NB4 (cell line): Measurements from ENCODE around the gene SEMA5A.

ENCODE experiments used
- DNase-seq: peaks from one replicate; pipeline ENCODE4 v3.0.0; 2010; ENCODE audit warnings: low read depth
- H3K4me3 ChIP-seq: one replicate; pipeline ENCODE4 v1.5.1; 2011; ENCODE audit warnings: mild to moderate bottlenecking, low read depth, low read length, moderate library complexity
- CTCF ChIP-seq: IDR thresholded peaks from one replicate; pipeline ENCODE4 v1.5.1; 2012; ENCODE audit warnings: low read depth, low read length
- MYC ChIP-seq: IDR thresholded peaks from 2 replicates; pipeline ENCODE4 v1.6.1; 2011; ENCODE audit warnings: low read depth, low read length
- POLR2A ChIP-seq: IDR thresholded peaks from 2 replicates; pipeline ENCODE4 v1.6.1; 2011; ENCODE audit warnings: mild to moderate bottlenecking; ENCODE audit not compliant: insufficient read length; ENCODE audit errors: extremely low read depth
- TF ChIP-seq, protein P1 (sequence below): IDR thresholded peaks from 2 replicates; pipeline ENCODE4 v1.6.1; 2011; ENCODE audit warnings: low read depth, low read length

Gene SEMA5A

DNA sequence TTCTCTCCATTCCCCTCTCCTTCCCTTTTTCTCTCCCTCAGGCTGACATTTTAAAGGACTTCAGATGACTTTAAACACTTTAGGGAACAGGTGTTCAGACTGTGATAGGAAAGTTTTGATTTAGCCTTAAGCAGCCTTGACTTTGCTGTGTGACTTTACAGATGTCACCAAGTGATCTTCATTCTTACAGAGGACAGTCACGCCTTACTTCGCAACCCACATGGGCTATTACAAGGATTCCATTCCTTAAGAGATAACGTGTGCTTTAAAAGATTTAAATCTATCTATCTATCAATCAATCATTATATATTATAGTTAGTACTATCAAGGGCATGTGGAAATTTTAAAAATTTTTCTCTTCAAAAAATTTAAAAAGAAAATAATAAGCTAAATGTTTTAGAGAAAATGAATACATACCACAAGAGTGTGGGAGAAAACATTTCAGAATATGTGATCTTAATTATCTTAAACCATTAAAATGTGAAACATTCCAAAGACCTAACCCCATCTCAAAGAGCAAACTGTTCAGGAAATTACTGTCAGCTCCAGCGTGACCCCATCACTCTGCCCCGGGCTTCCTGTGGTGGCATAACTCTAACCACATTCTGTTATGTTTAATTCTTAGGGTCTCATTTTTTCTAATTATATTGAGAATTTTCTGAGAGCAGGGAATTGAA lies 530.5 kb downstream of the SEMA5A start:
- no peak for DNase-seq
- TF ChIP-seq POLR2A (no peak), CTCF (no peak)
- TF ChIP-seq, protein P1, sequence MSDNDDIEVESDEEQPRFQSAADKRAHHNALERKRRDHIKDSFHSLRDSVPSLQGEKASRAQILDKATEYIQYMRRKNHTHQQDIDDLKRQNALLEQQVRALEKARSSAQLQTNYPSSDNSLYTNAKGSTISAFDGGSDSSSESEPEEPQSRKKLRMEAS = no peak
- H3K4me3 ChIP-seq = no peak overlapping the region

DNA sequence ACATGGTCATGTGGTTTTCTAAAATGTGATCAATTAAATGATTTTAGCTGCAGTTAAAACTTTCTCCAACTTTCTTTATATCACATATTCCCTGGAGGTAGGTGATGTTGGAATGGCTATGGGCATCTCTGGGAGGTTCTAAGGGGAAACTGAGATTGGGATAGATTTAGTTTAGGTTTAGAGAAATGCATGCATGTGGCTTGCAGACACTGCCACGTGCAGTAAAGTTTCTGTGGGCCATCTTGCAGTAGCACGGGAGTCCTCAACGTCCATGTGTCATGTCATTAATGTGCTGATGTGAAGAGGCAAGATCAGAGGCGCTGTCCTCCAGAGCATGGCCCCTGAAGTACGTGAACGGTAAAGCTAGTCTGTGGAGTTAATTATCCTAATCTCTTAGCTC lies 532.7 kb downstream of the SEMA5A start:
- no peak for DNase-seq
- no peak overlapping the region for H3K4me3 ChIP-seq
- TF ChIP-seq CTCF = no peak
- TF ChIP-seq, protein P1 = no peak
- TF ChIP-seq MYC = no peak
- TF ChIP-seq POLR2A = no peak

GRCh38 chr5:9009931-9010651 lies 535.8 kb downstream of the SEMA5A start:
- DNase-seq = no peak
- no peak overlapping the region for H3K4me3 ChIP-seq
- TF ChIP-seq, protein P1 = no peak
- TF ChIP-seq MYC = no peak
- no peak for TF ChIP-seq POLR2A
- TF ChIP-seq CTCF = no peak

- H3K4me3 ChIP-seq = no peak overlapping the region
- TF ChIP-seq MYC (no peak), POLR2A (no peak), CTCF (no peak)
- TF ChIP-seq, protein P1 = no peak
- no peak for DNase-seq
These were observed 548.3 kb downstream of the SEMA5A start for GRCh38 chr5:8997542-8998070.

DNA sequence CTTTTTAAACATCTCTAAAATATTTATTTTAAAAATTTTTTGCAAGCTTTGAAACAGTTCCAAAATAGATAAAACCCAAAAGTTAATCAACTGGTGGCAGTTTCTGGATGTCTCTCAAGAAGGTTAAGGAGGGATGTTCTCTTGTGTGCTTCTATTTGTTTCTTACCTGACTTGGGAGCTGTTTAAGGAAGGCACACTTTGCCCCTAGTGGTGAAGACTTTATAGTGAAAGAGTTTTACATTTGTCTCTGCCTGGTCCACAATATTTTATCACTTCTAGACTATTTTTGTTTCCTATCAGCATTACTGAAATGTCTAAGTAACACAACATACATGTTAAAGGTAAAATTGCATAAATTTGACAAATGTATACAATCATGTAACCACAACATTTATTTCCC lies 552.8 kb downstream of the SEMA5A start:
- DNase-seq = peak; percentile 13
- TF ChIP-seq, protein P1 = no peak
- peak; percentile 34 for TF ChIP-seq CTCF
- no peak for TF ChIP-seq POLR2A
- H3K4me3 ChIP-seq = no peak overlapping the region
